Peyer's patch (tissue), 4 donors: Measurements from ENCODE around the gene SMIM15.

ENCODE experiments used
- POLR2A ChIP-seq, 2 donors: fragments of 450-650 bp; IDR thresholded peaks; one replicate each; pipeline ENCODE4 v1.5.1; 2017; ENCODE audit warnings: antibody characterized with exemption in 2 of 2, mild to moderate bottlenecking in 2 of 2, moderate library complexity in 2 of 2
- TF ChIP-seq, protein P1 (sequence below), 6 experiments: fragments of 450-650 bp in 4 of 6; fragments of 200-600 bp in 2 of 6; sonication (generic) in 1 of 6; IDR thresholded peaks; one replicate each; pipeline ENCODE4 v1.5.1; 2017 to 2019; ENCODE audit warnings: antibody characterized with exemption in 6 of 6, mild to moderate bottlenecking in 3 of 6, moderate library complexity in 1 of 6

DNA sequence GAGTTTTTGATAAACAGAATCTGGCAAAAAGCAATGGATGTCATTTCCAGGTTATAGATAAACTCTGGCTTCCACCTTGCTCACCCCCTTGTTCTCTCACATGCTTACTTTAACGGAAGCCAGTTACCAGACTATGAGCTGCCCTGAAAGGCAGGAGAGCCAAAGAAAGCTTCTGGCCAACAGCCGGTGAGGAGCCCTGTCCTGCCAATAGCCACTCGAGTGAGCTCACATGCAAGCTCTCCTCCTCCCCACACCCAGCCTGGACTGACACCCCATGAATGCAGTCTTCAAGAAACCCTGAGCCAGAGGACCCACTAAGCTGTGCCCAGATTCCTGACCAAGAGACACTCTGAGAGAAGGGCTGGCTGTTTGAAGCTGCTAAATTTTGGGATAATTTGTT is 14.4 kb upstream of the SMIM15 start:
- TF ChIP-seq, protein P1, sequence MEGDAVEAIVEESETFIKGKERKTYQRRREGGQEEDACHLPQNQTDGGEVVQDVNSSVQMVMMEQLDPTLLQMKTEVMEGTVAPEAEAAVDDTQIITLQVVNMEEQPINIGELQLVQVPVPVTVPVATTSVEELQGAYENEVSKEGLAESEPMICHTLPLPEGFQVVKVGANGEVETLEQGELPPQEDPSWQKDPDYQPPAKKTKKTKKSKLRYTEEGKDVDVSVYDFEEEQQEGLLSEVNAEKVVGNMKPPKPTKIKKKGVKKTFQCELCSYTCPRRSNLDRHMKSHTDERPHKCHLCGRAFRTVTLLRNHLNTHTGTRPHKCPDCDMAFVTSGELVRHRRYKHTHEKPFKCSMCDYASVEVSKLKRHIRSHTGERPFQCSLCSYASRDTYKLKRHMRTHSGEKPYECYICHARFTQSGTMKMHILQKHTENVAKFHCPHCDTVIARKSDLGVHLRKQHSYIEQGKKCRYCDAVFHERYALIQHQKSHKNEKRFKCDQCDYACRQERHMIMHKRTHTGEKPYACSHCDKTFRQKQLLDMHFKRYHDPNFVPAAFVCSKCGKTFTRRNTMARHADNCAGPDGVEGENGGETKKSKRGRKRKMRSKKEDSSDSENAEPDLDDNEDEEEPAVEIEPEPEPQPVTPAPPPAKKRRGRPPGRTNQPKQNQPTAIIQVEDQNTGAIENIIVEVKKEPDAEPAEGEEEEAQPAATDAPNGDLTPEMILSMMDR (IDR thresholded peaks at IDR 0.05): no peak
- TF ChIP-seq POLR2A (IDR thresholded peaks at IDR 0.05): no peak
